K562 (cell line): ENCODE results near the gene GOLT1A. TPM values are rescaled to one million over a fixed set of nuclear protein-coding genes. Genes with fewer than 3 reads are reported as not detected.

Experiments used
- ATAC-seq: fragments of 200-7000 bp; cut with Tn5 transposase; 3 replicates; pipeline ENCODE4 v1.9.1; 2020; ENCODE audit warnings: moderate library complexity
- BruUV-seq: library from RNA; stranded (reverse); fragments of 400-500 nt; replicated peaks from 2 replicates; lab custom pipeline; 2021; lab: Mats Ljungman, UMichigan
- CTCF ChIA-PET: fragments of 300-600 bp; formaldehyde crosslinking; extraction: SDS; loops from one replicate; lab custom pipeline; 2021; ENCODE audit warnings: low intra/inter-chr PET ratio; lab: Yijun Ruan, JAX
- POLR2A ChIA-PET: fragments of 300-600, 350-650 bp; sonication (Branson Sonifier 250); formaldehyde crosslinking; extraction: SDS; loops from one replicate; lab custom pipeline; 2021; ENCODE audit warnings: antibody characterized with exemption, inconsistent platforms; lab: Yijun Ruan, JAX
- DNase-seq, 4 experiments: peaks; one replicate each; pipeline versions ENCODE4 v3.0.0 to v3.0.0-alpha.2; 2011 to 2018; ENCODE audit warnings: low spot score in 3 of 4, mixed read lengths in 3 of 4; ENCODE audit errors: extremely low read depth in 1 of 4
- FAIRE-seq: peaks from 2 replicates; lab custom pipeline; 2011; peaks lifted over from hg19 to GRCh38; lab: Jason Lieb, UNC
- H2AFZ ChIP-seq: 2 replicates; pipeline ENCODE4 v1.6.0; 2011; ENCODE audit warnings: low read depth, low read length, control low read depth, inconsistent platforms
- H3K27ac ChIP-seq: fragments of 200-600 bp; 3 replicates; pipeline ENCODE4 v1.8.0; 2011; ENCODE audit warnings: low read depth, mild to moderate bottlenecking, control low read depth, inconsistent platforms, low read length, moderate library complexity, mixed read lengths; ENCODE audit errors: extremely low read depth
- H3K27me3 ChIP-seq, 2 experiments: fragments of 300-600 bp in 1 of 2; 2 replicates in 1 of 2; 3 replicates in 1 of 2; pipeline versions ENCODE4 v1.6.0 to v1.8.0; 2011; ENCODE audit warnings: inconsistent platforms in 2 of 2, low read length in 2 of 2, mild to moderate bottlenecking in 1 of 2, mixed read lengths in 1 of 2, moderate library complexity in 1 of 2; ENCODE audit not compliant: control insufficient read depth in 2 of 2, insufficient read depth in 2 of 2
- H3K36me3 ChIP-seq: fragments of 300-600 bp; 3 replicates; pipeline ENCODE4 v1.8.0; 2011; ENCODE audit warnings: mild to moderate bottlenecking, low read length, inconsistent platforms; ENCODE audit not compliant: control insufficient read depth, insufficient read depth
- H3K4me1 ChIP-seq, 2 experiments: fragments of 200-600 bp in 1 of 2; replicated peaks in 1 of 2; 2 replicates in 1 of 2; 3 replicates in 1 of 2; pipeline versions ENCODE4 v1.5.1 to v1.8.0; 2011; ENCODE audit warnings: inconsistent platforms in 2 of 2, low read length in 2 of 2, mild to moderate bottlenecking in 1 of 2, mixed read lengths in 1 of 2, moderate library complexity in 1 of 2; ENCODE audit not compliant: control insufficient read depth in 2 of 2, insufficient read depth in 2 of 2
- H3K4me2 ChIP-seq: 2 replicates; pipeline ENCODE4 v1.6.1; 2011; ENCODE audit warnings: low read length, control low read depth, inconsistent platforms, mixed read lengths; ENCODE audit not compliant: insufficient read depth
- H3K4me3 ChIP-seq: fragments of 200-600 bp; sonication (generic), shearing (Covaris generic); 2 replicates; pipeline ENCODE4 v1.5.1; 2016; ENCODE audit warnings: control low read depth, inconsistent platforms
- H3K79me2 ChIP-seq: fragments of 200-600 bp; 3 replicates; pipeline ENCODE4 v1.8.0; 2011; ENCODE audit warnings: low read length, inconsistent platforms; ENCODE audit not compliant: control insufficient read depth, insufficient read depth
- H3K9ac ChIP-seq, 2 experiments: 2 replicates each; pipeline versions ENCODE4 v1.6.0 to v1.6.1; 2011; ENCODE audit warnings: low read depth in 2 of 2, low read length in 2 of 2, control low read depth in 1 of 2, inconsistent platforms in 1 of 2, mild to moderate bottlenecking in 1 of 2, mixed read lengths in 1 of 2; ENCODE audit not compliant: insufficient read depth in 1 of 2
- H3K9me1 ChIP-seq: one replicate; pipeline ENCODE4 v1.6.0; 2011; ENCODE audit warnings: inconsistent platforms, mild to moderate bottlenecking, low read length, moderate library complexity; ENCODE audit not compliant: control insufficient read depth, insufficient read depth
- H3K9me3 ChIP-seq: replicated peaks from 2 replicates; pipeline ENCODE4 v1.5.1; 2011; ENCODE audit warnings: low read depth, low read length, inconsistent platforms; ENCODE audit not compliant: control insufficient read depth, insufficient read depth
- H4K20me1 ChIP-seq: replicated peaks from 2 replicates; pipeline ENCODE4 v1.6.1; 2011; ENCODE audit warnings: low read length, inconsistent platforms, mixed read lengths; ENCODE audit not compliant: control insufficient read depth, insufficient read depth
- BHLHE40 ChIP-seq: IDR thresholded peaks from 2 replicates; pipeline ENCODE4 v1.6.1; 2011; ENCODE audit warnings: low read length, improper control_type of control experiment
- CTCF ChIP-seq, 3 experiments: IDR thresholded peaks in 2 of 3; conservative IDR thresholded peaks in 1 of 3; 2 replicates each; pipeline ENCODE4 v1.5.1; 2011 to 2012; ENCODE audit warnings: low read length in 3 of 3, mild to moderate bottlenecking in 3 of 3, control low read depth in 2 of 3, improper control_type of control experiment in 1 of 3, inconsistent platforms in 1 of 3, low read depth in 1 of 3, mixed read lengths in 1 of 3, moderate library complexity in 1 of 3; ENCODE audit not compliant: insufficient read depth in 2 of 3
- NKRF ChIP-seq: fragments of 450-650 bp; IDR thresholded peaks from 2 replicates; pipeline ENCODE4 v1.6.1; 2016; ENCODE audit warnings: borderline replicate concordance
- USF1 ChIP-seq: sonication (generic); formaldehyde crosslinking; IDR thresholded peaks from 2 replicates; pipeline ENCODE4 v1.9.0; 2022; ENCODE audit warnings: mild to moderate bottlenecking, missing genetic modification reagents
- WGBS: fragments of 100-300 bp; shearing (Covaris generic); methylation state at CpG from one replicate; pipeline ENCODE4 v1.1.6; 2016; ENCODE audit warnings: low coverage, mixed read lengths; ENCODE audit not compliant: insufficient coverage; ENCODE audit errors: missing lambda C conversion rate; 5-methylcytosine and 5-hydroxymethylcytosine counted together
- in situ Hi-C: fragments of 300-500 bp; cut with MboI; formaldehyde crosslinking; loops from 4 replicates; pipeline ENCODE4 v1.15.0; 2018; ENCODE audit warnings: inconsistent platforms, mixed read lengths
- intact Hi-C: fragments of 100-400 bp; cut with micrococcal nuclease; formaldehyde crosslinking; loops from 2 replicates; pipeline ENCODE4 v1.14.2; 2022
- polyA plus RNA-seq, 8 experiments: library from polyadenylated mRNA; depleted of rRNA in 4 of 8; stranded (reverse) in 5 of 8; unstranded in 3 of 8; fragments of >200 nt; fragmentation: Nextera tagmentation in 2 of 8; fragmentation: Illumina TruSeq in 1 of 8; extraction: Ambion mirVana in 2 of 8; extraction: Trizol in 1 of 8; gene quantifications; 2 replicates each; pipeline versions ENCODE4 v1.2.1 to v1.2.3, GENCODE V29; 2011 to 2014; ENCODE audit warnings: inconsistent platforms in 1 of 8, missing spikeins in 1 of 8
- total RNA-seq, 7 experiments: library from RNA; depleted of rRNA in 6 of 7; stranded (reverse); fragments of >200 nt in 6 of 7; fragmentation: Illumina TruSeq in 2 of 7; extraction: Trizol in 2 of 7; gene quantifications; 2 replicates each; pipeline versions ENCODE4 v1.2.1 to v1.2.3, GENCODE V29; 2011 to 2021; ENCODE audit warnings: low replicate concordance in 1 of 7

Gene GOLT1A
- total and polyA plus RNA-seq, 9 of the 15 experiments (the other 6 are each of a cell fraction or from before 2014, with no cell fraction given): not detected

GRCh38 chr1:204241050-204241449, 27.3 kb upstream of the GOLT1A start:
- POLR2A ChIA-PET: interaction anchor here (0.6 to 0.7 kb wide), 2 partner anchors 18 to 227 kb away, joined by 3 to 4 read pairs; no protein-coding TSS in a partner anchor
- H3K27me3 ChIP-seq: peaks cover 5 to 34% of the 10 kb centered on the region in 2 experiments; a peak in 3 of 5 replicates
- no TSS peak for BruUV-seq
- H2AFZ ChIP-seq: no peak overlapping the region
- no peak overlapping the region for H3K27ac ChIP-seq
- TF ChIP-seq NKRF (no peak), CTCF (IDR thresholded peaks at IDR 0.05 in 2 of 3, conservative IDR thresholded peaks at IDR 0.05 in 1 of 3; ENCODE audit: insufficient read depth in 2 of 3, low read depth in 1 of 3, low read length in 3 of 3) (peak in 1 of 3 experiments; percentile 20; a peak in 2 of 6 replicates), BHLHE40 (peak; percentile 79), USF1 (CRISPR knock-in tag) (peak; percentile 52)
- no peaks in the 10 kb centered on the region for H3K4me1 ChIP-seq
- no peaks in the 10 kb centered on the region for H3K36me3 ChIP-seq
- H3K79me2 ChIP-seq: no peaks in the 10 kb centered on the region
- no peaks in the 10 kb centered on the region for H3K9me3 ChIP-seq
- in situ Hi-C loops: no loop called here
- DNase-seq (peak in 1 of 4 experiments; percentile 34), FAIRE-seq (no peak), ATAC-seq (peak; percentile 62; the same call in 2 of the 3 replicates)
- no peak overlapping the region for H3K4me3 ChIP-seq
- no peak overlapping the region for H3K9ac ChIP-seq
- no peak overlapping the region for H3K4me2 ChIP-seq
- no peaks in the 10 kb centered on the region; the same call in 1 of the 2 replicates for H4K20me1 ChIP-seq
- WGBS: 3% methylated on average over 2 of the region's 2 CpGs
- CTCF ChIA-PET: no interaction called here
- intact Hi-C loops: no loop called here
- no peaks in the 10 kb centered on the region for H3K9me1 ChIP-seq
